GM23338 (cell line): ENCODE measurements around the gene HIPK1. TPM values are rescaled to one million over a fixed set of nuclear protein-coding genes. Genes with fewer than 3 reads are reported as not detected.
A peak's percentile ranks its signal among the peaks of the same experiment; 100 is the strongest.

Experiments
- ATAC-seq: fragments of 200-7000 bp; cut with Tn5 transposase; 3 replicates; pipeline ENCODE4 v1.9.1; 2020
- DNase-seq: peaks from one replicate; pipeline ENCODE4 v3.0.0-alpha.2; 2015; ENCODE audit warnings: low spot score
- H2AFZ ChIP-seq: fragments of 200-600 bp; sonication (generic); 2 replicates; pipeline ENCODE4 v1.8.0; 2016; ENCODE audit warnings: antibody characterized with exemption, mild to moderate bottlenecking, moderate library complexity
- H3F3A ChIP-seq: fragments of 200-600 bp; sonication (generic); replicated peaks from 2 replicates; pipeline ENCODE4 v1.8.0; 2017; ENCODE audit warnings: antibody characterized with exemption, mixed run types, low read depth
- H3K27ac ChIP-seq: fragments of 200-600 bp; sonication (generic); 2 replicates; pipeline ENCODE4 v1.6.1; 2016; ENCODE audit warnings: low read depth
- H3K27me3 ChIP-seq: fragments of 200-600 bp; sonication (generic); 2 replicates; pipeline ENCODE4 v1.8.0; 2016; ENCODE audit warnings: mild to moderate bottlenecking, mixed run types, moderate library complexity; ENCODE audit not compliant: insufficient read depth
- H3K36me3 ChIP-seq: fragments of 200-600 bp; sonication (generic); 2 replicates; pipeline ENCODE4 v1.8.0; 2016; ENCODE audit warnings: mild to moderate bottlenecking; ENCODE audit not compliant: insufficient read depth
- H3K4me1 ChIP-seq: fragments of 200-600 bp; sonication (generic); 2 replicates; pipeline ENCODE4 v1.8.0; 2016; ENCODE audit warnings: mild to moderate bottlenecking, moderate library complexity; ENCODE audit not compliant: insufficient read depth
- H3K4me2 ChIP-seq: fragments of 200-600 bp; sonication (generic); 2 replicates; pipeline ENCODE4 v1.7.1; 2017; ENCODE audit warnings: mixed run types
- H3K4me3 ChIP-seq: fragments of 200-600 bp; sonication (generic); 2 replicates; pipeline ENCODE4 v1.6.1; 2016; ENCODE audit warnings: mixed run types
- H3K79me2 ChIP-seq: fragments of 200-600 bp; sonication (generic); replicated peaks from 2 replicates; pipeline ENCODE4 v1.8.0; 2017; ENCODE audit warnings: mild to moderate bottlenecking; ENCODE audit not compliant: insufficient read depth
- H3K9me2 ChIP-seq: fragments of 200-600 bp; sonication (generic); 2 replicates; pipeline ENCODE4 v1.8.0; 2017; ENCODE audit not compliant: insufficient read depth
- H4K20me1 ChIP-seq: fragments of 200-600 bp; sonication (generic); replicated peaks from 2 replicates; pipeline ENCODE4 v1.8.0; 2017; ENCODE audit warnings: mild to moderate bottlenecking; ENCODE audit not compliant: insufficient read depth
- H3K27ac Mint-ChIP-seq: 2 replicates; pipeline ENCODE4 v1.8.0; 2020; ENCODE audit warnings: inconsistent platforms, mild to moderate bottlenecking, moderate library complexity, mixed read lengths
- H3K27me3 Mint-ChIP-seq: 3 replicates; pipeline ENCODE4 v1.8.0; 2022; ENCODE audit warnings: low read depth, mild to moderate bottlenecking, moderate library complexity, mixed read lengths, inconsistent platforms; ENCODE audit not compliant: insufficient read depth, poor library complexity
- H3K36me3 Mint-ChIP-seq: 3 replicates; pipeline ENCODE4 v1.8.0; 2021; ENCODE audit warnings: low read depth, mild to moderate bottlenecking, inconsistent platforms, moderate library complexity, mixed read lengths
- H3K4me1 Mint-ChIP-seq: 3 replicates; pipeline ENCODE4 v1.8.0; 2020; ENCODE audit warnings: mild to moderate bottlenecking, inconsistent platforms, mixed read lengths
- H3K4me3 Mint-ChIP-seq: 3 replicates; pipeline ENCODE4 v1.8.0; 2021; ENCODE audit warnings: moderate library complexity, mild to moderate bottlenecking, inconsistent platforms, mixed read lengths
- H3K9me3 Mint-ChIP-seq: 3 replicates; pipeline ENCODE4 v1.8.0; 2020; ENCODE audit warnings: moderate library complexity, mild to moderate bottlenecking, inconsistent platforms, mixed read lengths
- CREB1 ChIP-seq: fragments of 250-450 bp; sonication (Bioruptor Pico); IDR thresholded peaks from 2 replicates; pipeline ENCODE4 v1.5.0; 2020; ENCODE audit warnings: low read depth, mild to moderate bottlenecking, moderate library complexity
- EZH2 ChIP-seq: fragments of 200-600 bp; sonication (generic); IDR thresholded peaks from one replicate; pipeline ENCODE4 v1.8.0; 2017; ENCODE audit warnings: antibody characterized with exemption, mild to moderate bottlenecking, low read depth; ENCODE audit not compliant: unreplicated experiment
- EZH2phosphoT487 ChIP-seq: fragments of 200-600 bp; sonication (generic); IDR thresholded peaks from one replicate; pipeline ENCODE4 v1.8.1; 2018; ENCODE audit warnings: antibody characterized with exemption; ENCODE audit not compliant: unreplicated experiment
- JUNB ChIP-seq: IDR thresholded peaks from one replicate; pipeline ENCODE4 v1.6.1; 2016; ENCODE audit warnings: antibody characterized with exemption; ENCODE audit not compliant: unreplicated experiment
- NANOG ChIP-seq: IDR thresholded peaks from 2 replicates; pipeline ENCODE4 v1.6.1; 2016; ENCODE audit warnings: antibody characterized with exemption, borderline replicate concordance
- POLR2AphosphoS5 ChIP-seq: IDR thresholded peaks from 2 replicates; pipeline ENCODE4 v1.6.1; 2016; ENCODE audit warnings: antibody characterized with exemption, low read depth
- STAT1 ChIP-seq: IDR thresholded peaks from one replicate; pipeline ENCODE4 v1.6.1; 2016; ENCODE audit warnings: antibody characterized with exemption; ENCODE audit not compliant: unreplicated experiment
- ZNF114 ChIP-seq: fragments of 250-450 bp; sonication (Bioruptor Pico); IDR thresholded peaks from 2 replicates; pipeline ENCODE4 v1.5.0; 2020; ENCODE audit warnings: mild to moderate bottlenecking, moderate library complexity
- ZNF331 ChIP-seq: fragments of 250-450 bp; sonication (Bioruptor Pico); IDR thresholded peaks from 2 replicates; pipeline ENCODE4 v1.5.0; 2020; ENCODE audit warnings: low read depth, mild to moderate bottlenecking, moderate library complexity
- polyA plus RNA-seq: library from polyadenylated mRNA; unstranded; fragments of >200 nt; fragmentation: Nextera tagmentation; extraction: Ambion mirVana; gene quantifications from 2 replicates; pipeline ENCODE4 v1.2.1, GENCODE V29; 2016
- total RNA-seq: library from RNA; depleted of rRNA; stranded (reverse); fragments of >200 nt; shearing (Covaris generic); gene quantifications from 2 replicates; pipeline ENCODE4 v1.2.3, GENCODE V29; 2014
- TF ChIP-seq, protein P1 (sequence below): IDR thresholded peaks from 2 replicates; pipeline ENCODE4 v1.6.1; 2016; ENCODE audit warnings: antibody characterized with exemption
- TF ChIP-seq, protein P2 (sequence below): fragments of 250-450 bp; sonication (Bioruptor Pico); IDR thresholded peaks from 2 replicates; pipeline ENCODE4 v1.5.0; 2020; ENCODE audit warnings: mild to moderate bottlenecking, moderate library complexity
- TF ChIP-seq, protein P3 (sequence below): IDR thresholded peaks from one replicate; pipeline ENCODE4 v1.6.1; 2018; ENCODE audit warnings: antibody characterized with exemption; ENCODE audit not compliant: unreplicated experiment

The HIPK1 gene
- total and polyA plus RNA-seq, 2 experiments from 2014 or later = 14.3 to 47.5 TPM

DNA sequence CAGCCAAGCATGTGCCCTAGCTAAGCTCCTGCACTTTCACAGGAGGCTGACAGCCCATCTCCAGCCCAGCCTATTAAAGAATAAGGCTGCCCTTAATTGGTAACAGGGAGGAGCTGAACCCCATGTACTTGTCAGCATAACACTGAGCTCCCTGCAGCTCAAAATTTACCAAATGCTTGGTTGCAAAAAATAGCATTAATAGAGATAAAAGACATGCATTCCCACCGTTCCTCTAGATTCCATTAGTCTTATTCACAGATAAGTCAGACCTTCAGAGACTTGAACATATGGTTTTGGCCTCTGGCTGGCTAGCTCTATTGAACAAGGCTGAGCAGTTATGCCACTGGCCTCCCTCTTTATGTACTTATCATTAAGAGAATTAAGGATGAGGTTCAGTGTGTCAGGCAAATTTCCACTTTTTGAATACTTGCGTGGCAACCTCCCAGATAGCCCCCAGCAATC lies 79.4 kb downstream of the HIPK1 start (continued):
- TF ChIP-seq, protein P1, sequence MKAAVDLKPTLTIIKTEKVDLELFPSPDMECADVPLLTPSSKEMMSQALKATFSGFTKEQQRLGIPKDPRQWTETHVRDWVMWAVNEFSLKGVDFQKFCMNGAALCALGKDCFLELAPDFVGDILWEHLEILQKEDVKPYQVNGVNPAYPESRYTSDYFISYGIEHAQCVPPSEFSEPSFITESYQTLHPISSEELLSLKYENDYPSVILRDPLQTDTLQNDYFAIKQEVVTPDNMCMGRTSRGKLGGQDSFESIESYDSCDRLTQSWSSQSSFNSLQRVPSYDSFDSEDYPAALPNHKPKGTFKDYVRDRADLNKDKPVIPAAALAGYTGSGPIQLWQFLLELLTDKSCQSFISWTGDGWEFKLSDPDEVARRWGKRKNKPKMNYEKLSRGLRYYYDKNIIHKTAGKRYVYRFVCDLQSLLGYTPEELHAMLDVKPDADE = no peak
- TF ChIP-seq EZH2 (no peak), EZH2phosphoT487 (no peak)

DNA sequence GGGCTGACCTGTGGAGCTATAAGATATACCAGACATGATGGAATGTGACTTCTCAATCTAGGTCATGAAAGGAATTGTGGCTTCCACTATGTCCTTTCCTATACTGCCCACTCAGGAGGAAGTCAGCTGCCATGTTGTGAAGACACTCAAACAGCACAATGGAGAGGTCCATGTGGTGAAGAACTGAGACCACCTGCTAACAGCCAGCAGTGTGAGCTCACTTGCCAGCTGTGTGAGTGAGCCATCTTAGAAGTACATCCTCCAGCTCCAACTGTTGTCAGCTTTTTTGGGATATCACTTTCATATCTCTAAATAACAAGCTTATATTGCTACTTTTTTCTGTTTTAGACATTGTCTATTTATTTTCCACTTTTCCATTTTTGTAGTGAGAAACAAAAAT lies 79.9 kb downstream of the HIPK1 start:
- Histone ChIP-seq H3K36me3 (no peaks in the 10 kb centered on the region), H3K4me2 (no peak overlapping the region), H4K20me1 (no peaks in the 10 kb centered on the region), H3F3A (0 out of 2 replicates have a peak, but pooled peaks cover 3% of the 10 kb centered on the region), H3K4me1 (peaks cover 20% of the 10 kb centered on the region), H2AFZ (0 out of 2 replicates have a peak overlapping the region, but pooled peaks have one; percentile 35), H3K4me3 (no peak overlapping the region), H3K27me3 (no peaks in the 10 kb centered on the region), H3K9me2 (peaks cover 14% of the 10 kb centered on the region; the same call in 1 of the 2 replicates), H3K79me2 (no peaks in the 10 kb centered on the region), H3K27ac (no peak overlapping the region)
- no peak overlapping the region for H3K4me3 Mint-ChIP-seq
- H3K27me3 Mint-ChIP-seq = peaks cover 7% of the 10 kb centered on the region
- no peak overlapping the region for H3K27ac Mint-ChIP-seq
- no peak for TF ChIP-seq NANOG
- TF ChIP-seq ZNF331 (CRISPR knock-in tag) = no peak
- TF ChIP-seq, protein P2, sequence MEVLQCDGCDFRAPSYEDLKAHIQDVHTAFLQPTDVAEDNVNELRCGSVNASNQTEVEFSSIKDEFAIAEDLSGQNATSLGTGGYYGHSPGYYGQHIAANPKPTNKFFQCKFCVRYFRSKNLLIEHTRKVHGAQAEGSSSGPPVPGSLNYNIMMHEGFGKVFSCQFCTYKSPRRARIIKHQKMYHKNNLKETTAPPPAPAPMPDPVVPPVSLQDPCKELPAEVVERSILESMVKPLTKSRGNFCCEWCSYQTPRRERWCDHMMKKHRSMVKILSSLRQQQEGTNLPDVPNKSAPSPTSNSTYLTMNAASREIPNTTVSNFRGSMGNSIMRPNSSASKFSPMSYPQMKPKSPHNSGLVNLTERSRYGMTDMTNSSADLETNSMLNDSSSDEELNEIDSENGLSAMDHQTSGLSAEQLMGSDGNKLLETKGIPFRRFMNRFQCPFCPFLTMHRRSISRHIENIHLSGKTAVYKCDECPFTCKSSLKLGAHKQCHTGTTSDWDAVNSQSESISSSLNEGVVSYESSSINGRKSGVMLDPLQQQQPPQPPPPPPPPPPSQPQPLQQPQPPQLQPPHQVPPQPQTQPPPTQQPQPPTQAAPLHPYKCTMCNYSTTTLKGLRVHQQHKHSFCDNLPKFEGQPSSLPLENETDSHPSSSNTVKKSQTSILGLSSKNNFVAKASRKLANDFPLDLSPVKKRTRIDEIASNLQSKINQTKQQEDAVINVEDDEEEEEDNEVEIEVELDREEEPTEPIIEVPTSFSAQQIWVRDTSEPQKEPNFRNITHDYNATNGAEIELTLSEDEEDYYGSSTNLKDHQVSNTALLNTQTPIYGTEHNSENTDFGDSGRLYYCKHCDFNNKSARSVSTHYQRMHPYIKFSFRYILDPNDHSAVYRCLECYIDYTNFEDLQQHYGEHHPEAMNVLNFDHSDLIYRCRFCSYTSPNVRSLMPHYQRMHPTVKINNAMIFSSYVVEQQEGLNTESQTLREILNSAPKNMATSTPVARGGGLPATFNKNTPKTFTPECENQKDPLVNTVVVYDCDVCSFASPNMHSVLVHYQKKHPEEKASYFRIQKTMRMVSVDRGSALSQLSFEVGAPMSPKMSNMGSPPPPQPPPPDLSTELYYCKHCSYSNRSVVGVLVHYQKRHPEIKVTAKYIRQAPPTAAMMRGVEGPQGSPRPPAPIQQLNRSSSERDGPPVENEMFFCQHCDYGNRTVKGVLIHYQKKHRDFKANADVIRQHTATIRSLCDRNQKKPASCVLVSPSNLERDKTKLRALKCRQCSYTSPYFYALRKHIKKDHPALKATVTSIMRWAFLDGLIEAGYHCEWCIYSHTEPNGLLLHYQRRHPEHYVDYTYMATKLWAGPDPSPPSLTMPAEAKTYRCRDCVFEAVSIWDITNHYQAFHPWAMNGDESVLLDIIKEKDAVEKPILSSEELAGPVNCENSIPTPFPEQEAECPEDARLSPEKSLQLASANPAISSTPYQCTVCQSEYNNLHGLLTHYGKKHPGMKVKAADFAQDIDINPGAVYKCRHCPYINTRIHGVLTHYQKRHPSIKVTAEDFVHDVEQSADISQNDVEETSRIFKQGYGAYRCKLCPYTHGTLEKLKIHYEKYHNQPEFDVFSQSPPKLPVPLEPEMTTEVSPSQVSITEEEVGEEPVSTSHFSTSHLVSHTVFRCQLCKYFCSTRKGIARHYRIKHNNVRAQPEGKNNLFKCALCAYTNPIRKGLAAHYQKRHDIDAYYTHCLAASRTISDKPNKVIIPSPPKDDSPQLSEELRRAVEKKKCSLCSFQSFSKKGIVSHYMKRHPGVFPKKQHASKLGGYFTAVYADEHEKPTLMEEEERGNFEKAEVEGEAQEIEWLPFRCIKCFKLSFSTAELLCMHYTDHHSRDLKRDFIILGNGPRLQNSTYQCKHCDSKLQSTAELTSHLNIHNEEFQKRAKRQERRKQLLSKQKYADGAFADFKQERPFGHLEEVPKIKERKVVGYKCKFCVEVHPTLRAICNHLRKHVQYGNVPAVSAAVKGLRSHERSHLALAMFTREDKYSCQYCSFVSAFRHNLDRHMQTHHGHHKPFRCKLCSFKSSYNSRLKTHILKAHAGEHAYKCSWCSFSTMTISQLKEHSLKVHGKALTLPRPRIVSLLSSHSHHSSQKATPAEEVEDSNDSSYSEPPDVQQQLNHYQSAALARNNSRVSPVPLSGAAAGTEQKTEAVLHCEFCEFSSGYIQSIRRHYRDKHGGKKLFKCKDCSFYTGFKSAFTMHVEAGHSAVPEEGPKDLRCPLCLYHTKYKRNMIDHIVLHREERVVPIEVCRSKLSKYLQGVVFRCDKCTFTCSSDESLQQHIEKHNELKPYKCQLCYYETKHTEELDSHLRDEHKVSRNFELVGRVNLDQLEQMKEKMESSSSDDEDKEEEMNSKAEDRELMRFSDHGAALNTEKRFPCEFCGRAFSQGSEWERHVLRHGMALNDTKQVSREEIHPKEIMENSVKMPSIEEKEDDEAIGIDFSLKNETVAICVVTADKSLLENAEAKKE (CRISPR knock-in tag) = no peak
- TF ChIP-seq, protein P3, sequence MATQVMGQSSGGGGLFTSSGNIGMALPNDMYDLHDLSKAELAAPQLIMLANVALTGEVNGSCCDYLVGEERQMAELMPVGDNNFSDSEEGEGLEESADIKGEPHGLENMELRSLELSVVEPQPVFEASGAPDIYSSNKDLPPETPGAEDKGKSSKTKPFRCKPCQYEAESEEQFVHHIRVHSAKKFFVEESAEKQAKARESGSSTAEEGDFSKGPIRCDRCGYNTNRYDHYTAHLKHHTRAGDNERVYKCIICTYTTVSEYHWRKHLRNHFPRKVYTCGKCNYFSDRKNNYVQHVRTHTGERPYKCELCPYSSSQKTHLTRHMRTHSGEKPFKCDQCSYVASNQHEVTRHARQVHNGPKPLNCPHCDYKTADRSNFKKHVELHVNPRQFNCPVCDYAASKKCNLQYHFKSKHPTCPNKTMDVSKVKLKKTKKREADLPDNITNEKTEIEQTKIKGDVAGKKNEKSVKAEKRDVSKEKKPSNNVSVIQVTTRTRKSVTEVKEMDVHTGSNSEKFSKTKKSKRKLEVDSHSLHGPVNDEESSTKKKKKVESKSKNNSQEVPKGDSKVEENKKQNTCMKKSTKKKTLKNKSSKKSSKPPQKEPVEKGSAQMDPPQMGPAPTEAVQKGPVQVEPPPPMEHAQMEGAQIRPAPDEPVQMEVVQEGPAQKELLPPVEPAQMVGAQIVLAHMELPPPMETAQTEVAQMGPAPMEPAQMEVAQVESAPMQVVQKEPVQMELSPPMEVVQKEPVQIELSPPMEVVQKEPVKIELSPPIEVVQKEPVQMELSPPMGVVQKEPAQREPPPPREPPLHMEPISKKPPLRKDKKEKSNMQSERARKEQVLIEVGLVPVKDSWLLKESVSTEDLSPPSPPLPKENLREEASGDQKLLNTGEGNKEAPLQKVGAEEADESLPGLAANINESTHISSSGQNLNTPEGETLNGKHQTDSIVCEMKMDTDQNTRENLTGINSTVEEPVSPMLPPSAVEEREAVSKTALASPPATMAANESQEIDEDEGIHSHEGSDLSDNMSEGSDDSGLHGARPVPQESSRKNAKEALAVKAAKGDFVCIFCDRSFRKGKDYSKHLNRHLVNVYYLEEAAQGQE = no peak
- TF ChIP-seq CREB1 (CRISPR knock-in tag) = no peak
- no peak for TF ChIP-seq EZH2
- TF ChIP-seq, protein P1 = no peak
- TF ChIP-seq ZNF114 (CRISPR knock-in tag) = no peak
- TF ChIP-seq POLR2AphosphoS5 = no peak
- no peak for TF ChIP-seq JUNB
- TF ChIP-seq STAT1 = no peak
- H3K4me1 Mint-ChIP-seq = peaks cover 16% of the 10 kb centered on the region
- ATAC-seq (no peak), DNase-seq (no peak)
- H3K9me3 Mint-ChIP-seq = peaks cover 14% of the 10 kb centered on the region
- H3K36me3 Mint-ChIP-seq = peaks cover 18% of the 10 kb centered on the region
